Natural killer cell treated with Interleukin-12 subunit alpha and Interleukin-12 subunit beta and Interleukin-15 and Interleukin-18, amount 100 ng/mL, for 72 hours (primary cell): ENCODE measurements around the gene ZNF497. TPM values are rescaled to one million over a fixed set of nuclear protein-coding genes. Genes with fewer than 3 reads are reported as not detected.
A peak's percentile ranks its signal among the peaks of the same experiment; 100 is the strongest.

Experiments used
- ATAC-seq, 2 donors: fragments of 150-1000 bp; cut with Tn5 transposase in 1 of 2; sonication (Bioruptor Pico), chemical (Tn5 transposase) in 1 of 2; 2 replicates each; pipeline ENCODE4 v1.10.0; 2021
- DNase-seq: peaks from one replicate; pipeline ENCODE4 v3.0.0; 2022; ENCODE audit warnings: low spot score
- H3K27ac Mint-ChIP-seq, 2 donors: 1 replicate in 1 of 2; 2 replicates in 1 of 2; pipeline ENCODE4 v1.8.0; 2022; ENCODE audit warnings: mixed read lengths in 2 of 2, mild to moderate bottlenecking in 1 of 2, moderate library complexity in 1 of 2
- H3K27me3 Mint-ChIP-seq, 2 donors: 1 replicate in 1 of 2; 2 replicates in 1 of 2; pipeline ENCODE4 v1.8.0; 2022; ENCODE audit warnings: mixed read lengths in 2 of 2
- H3K36me3 Mint-ChIP-seq: one replicate; pipeline ENCODE4 v1.8.0; 2022; ENCODE audit warnings: mixed read lengths
- H3K4me1 Mint-ChIP-seq, 2 donors: 1 replicate in 1 of 2; 2 replicates in 1 of 2; pipeline ENCODE4 v1.8.0; 2022; ENCODE audit warnings: low read depth in 2 of 2, mixed read lengths in 2 of 2, mild to moderate bottlenecking in 1 of 2
- H3K4me3 Mint-ChIP-seq: one replicate; pipeline ENCODE4 v1.8.0; 2022; ENCODE audit warnings: mixed read lengths
- H3K9me3 Mint-ChIP-seq: 2 replicates; pipeline ENCODE4 v1.8.0; 2022; ENCODE audit warnings: mixed read lengths
- total RNA-seq, 2 donors: library from RNA; stranded (reverse); gene quantifications; one replicate each; pipeline ENCODE4 v1.2.3, GENCODE V29; 2022

ZNF497 gene
- total RNA-seq, 2 donors from 2014 or later, result 0.52 to 1.4 TPM

DNA sequence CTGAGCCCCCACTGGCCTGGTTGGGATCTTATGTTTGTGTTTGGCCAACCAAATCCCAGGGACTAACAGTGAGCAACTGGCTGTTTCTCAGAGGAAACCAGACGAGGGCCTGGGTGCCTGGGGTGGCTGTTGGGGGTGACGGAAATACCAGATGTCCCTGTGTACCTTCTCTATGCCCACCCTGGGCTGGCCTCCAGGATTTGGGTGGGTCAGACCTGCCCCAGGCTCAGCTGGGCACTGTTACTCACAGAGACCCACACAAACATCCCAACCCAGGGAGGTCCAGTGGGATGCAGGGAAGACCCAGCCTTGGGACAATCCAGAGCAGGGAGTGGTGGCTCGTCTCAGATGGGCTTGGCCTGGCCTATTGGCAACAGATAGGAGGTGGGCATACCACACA is 26.9 kb downstream of the ZNF497 start:
- Mint-ChIP-seq H3K27me3 (no peaks in the 10 kb centered on the region), H3K27ac (no peak overlapping the region), H3K4me3 (no peak overlapping the region), H3K36me3 (peaks cover 7% of the 10 kb centered on the region), H3K4me1 (peaks cover 10 to 11% of the 10 kb centered on the region in 2 donors), H3K9me3 (no peaks in the 10 kb centered on the region)
- DNase-seq (no peak), ATAC-seq (no peak)

DNA sequence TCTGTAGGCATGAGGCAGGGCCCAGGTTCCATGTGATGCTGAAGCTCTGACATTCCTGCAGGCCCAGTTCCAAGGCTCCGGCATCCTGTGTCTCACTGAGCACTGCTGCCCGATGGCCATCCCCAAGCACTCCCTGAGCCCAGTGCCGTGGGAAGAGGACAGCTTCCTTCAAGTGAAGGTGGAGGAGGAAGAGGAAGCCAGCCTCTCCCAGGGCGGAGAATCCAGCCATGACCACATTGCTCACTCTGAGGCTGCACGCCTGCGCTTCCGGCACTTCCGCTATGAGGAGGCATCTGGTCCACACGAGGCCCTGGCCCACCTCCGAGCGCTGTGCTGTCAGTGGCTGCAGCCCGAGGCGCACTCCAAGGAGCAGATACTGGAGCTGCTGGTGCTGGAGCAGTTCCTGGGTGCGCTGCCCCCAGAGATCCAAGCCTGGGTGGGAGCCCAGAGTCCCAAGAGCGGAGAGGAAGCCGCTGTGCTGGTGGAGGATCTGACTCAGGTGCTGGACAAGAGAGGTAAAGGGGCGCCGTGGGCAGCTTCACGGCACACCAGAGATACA is 27.8 kb downstream of the ZNF497 start:
- no peak overlapping the region for H3K4me3 Mint-ChIP-seq
- peaks cover 3% of the 10 kb centered on the region for H3K36me3 Mint-ChIP-seq
- peaks cover 6 to 8% of the 10 kb centered on the region in 2 donors for H3K4me1 Mint-ChIP-seq
- ATAC-seq (no peak), DNase-seq (no peak)
- no peak overlapping the region for H3K27ac Mint-ChIP-seq
- H3K27me3 Mint-ChIP-seq, result no peaks in the 10 kb centered on the region
- no peaks in the 10 kb centered on the region for H3K9me3 Mint-ChIP-seq

DNA sequence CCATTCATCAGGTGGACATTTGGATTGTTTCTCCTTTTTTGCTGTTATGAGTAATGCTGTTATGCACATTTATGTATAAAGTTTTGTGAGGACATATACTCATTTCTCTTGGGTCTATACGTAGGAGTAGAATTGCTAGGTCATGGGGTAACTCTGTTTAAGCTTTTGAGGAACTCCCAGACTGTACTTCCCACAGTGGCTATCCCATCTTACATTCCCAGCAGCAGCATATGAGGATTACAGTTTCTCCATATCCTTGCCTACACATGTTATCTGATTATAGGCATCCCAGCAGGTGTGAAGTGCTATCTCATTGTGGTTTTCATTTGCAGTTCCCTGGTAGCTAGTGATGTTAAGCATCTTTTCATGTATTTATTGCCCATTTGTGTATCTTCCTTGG is 29.9 kb downstream of the ZNF497 start:
- Mint-ChIP-seq H3K36me3 (no peaks in the 10 kb centered on the region), H3K27me3 (no peaks in the 10 kb centered on the region), H3K4me1 (peaks cover 5 to 6% of the 10 kb centered on the region in 2 donors), H3K4me3 (no peak overlapping the region), H3K27ac (no peak overlapping the region), H3K9me3 (no peaks in the 10 kb centered on the region)
- ATAC-seq (no peak), DNase-seq (no peak)

DNA sequence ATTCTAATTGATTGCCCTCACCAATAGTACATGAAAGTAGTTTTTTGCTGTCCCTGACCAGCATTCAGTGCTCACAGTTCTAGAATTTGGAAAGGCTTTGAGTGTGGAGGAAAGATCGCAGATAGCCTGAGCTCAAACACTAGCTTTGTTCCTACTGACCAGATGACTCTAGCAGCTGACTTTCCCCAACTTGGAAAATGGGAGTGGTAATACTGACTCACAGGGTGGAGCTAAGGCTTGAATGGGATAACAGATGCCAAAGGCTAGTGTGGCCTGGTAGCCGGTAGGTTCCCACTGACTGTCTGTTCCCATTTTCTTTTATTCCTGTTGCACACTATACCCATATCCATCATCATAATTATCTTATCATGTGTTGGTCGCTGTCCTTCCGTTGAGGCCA is 32.1 kb downstream of the ZNF497 start:
- DNase-seq (no peak), ATAC-seq (no peak)
- Mint-ChIP-seq H3K9me3 (no peaks in the 10 kb centered on the region), H3K27me3 (no peaks in the 10 kb centered on the region), H3K4me3 (no peak overlapping the region), H3K36me3 (no peaks in the 10 kb centered on the region), H3K4me1 (peaks cover 5 to 6% of the 10 kb centered on the region in 2 donors), H3K27ac (no peak overlapping the region)

DNA sequence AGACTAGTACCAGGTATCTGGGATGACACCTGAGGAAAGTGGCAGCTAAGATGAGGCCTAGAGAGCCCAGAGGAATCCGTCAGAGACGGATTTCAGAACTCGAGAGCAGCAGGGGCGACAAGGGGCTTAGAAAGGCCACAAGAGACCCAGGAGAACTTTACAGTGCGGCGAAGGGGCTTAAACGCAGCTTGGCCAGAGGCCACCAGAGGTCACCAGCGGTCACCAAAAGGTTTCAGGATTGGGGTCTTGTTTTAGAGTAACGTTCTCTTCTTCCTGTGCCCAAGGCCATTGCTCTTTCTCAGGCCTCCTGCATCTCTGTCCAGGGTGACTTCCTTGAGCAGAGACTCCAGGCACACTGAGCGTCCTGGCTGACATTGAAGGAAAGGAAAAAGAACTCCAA is 33.6 kb downstream of the ZNF497 start:
- Mint-ChIP-seq H3K27ac (no peak overlapping the region), H3K4me1 (peaks cover 4 to 5% of the 10 kb centered on the region in 2 donors), H3K9me3 (no peaks in the 10 kb centered on the region), H3K4me3 (no peak overlapping the region), H3K36me3 (no peaks in the 10 kb centered on the region), H3K27me3 (no peaks in the 10 kb centered on the region)
- ATAC-seq (no peak), DNase-seq (no peak)

DNA sequence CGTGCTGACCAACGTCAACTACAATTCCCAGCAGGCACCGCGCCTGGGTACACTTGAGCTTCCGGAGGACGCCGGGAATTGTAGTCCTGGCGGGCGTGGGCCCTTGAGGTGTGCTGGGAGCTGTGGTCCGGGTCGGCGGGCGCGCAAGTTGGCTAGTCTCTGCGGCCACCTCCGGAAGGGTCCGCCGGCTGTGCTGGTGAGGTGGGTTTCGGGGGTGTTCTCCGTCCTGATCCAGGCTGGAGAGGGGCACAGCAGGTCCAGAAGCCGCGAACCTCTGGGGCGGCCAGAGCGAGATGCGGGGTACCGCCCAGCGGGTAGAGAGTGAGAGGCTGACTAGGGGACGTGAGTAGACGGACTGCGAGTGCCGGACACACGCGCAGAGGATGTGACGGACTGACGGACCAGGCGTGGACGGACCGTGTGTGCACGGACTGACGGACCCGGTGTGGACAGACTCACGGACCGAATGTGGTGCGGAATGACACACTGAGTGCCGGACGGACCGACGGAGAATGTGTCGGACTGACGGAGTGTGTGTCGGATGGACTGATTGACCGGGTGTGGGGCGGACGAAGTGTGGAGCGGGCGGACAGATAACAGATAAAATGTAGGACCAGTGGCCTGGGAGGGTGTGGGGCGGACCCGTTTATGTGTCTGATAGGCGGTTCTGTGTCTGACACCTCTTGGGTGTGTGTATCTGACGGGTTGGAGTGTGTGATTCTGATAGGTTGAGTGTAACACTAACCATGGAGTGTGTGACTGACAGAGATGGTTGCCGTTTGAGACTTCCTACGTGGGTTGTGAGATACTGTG is 35.4 kb downstream of the ZNF497 start, which contains the start of gene ZSCAN22:
TSS of gene ZSCAN22 (plus strand) at position 81 of the 813 bp plus-strand sequence. CDS start 7,809 bp downstream, outside the sequence.
- Mint-ChIP-seq H3K27me3 (no peaks in the 10 kb centered on the region), H3K27ac (no peak within 1 kb of the TSS), H3K36me3 (peaks cover 4% of the 10 kb centered on the region), H3K4me1 (peaks cover 4 to 5% of the 10 kb centered on the region in 2 donors), H3K9me3 (no peaks in the 10 kb centered on the region), H3K4me3 (no peak within 1 kb of the TSS)
- ATAC-seq (peak; percentile 95 to 96), DNase-seq (peak; percentile 94)

DNA sequence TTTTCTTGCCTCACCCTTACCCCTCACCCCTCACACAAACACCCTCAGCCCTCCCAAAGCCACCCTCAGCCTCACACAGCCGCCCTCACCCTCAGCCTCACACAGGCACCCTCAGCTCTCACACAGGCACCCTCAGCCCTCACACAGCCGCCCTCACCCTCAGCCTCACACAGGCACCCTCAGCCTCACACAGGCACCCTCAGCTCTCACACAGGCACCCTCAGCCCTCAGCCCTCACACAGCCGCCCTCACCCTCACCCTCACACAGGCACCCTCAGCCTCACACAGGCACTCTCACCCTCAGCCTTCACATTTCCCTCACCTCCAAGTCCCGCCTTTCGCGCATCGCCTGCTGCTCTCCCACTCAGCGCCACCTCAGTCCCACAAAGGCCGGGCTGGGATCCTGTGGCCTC is 36.0 kb downstream of the ZNF497 start:
- ATAC-seq (peak in 1 of 2 donors; percentile 53), DNase-seq (no peak)
- Mint-ChIP-seq H3K4me3 (no peak overlapping the region), H3K36me3 (peaks cover 4% of the 10 kb centered on the region), H3K27me3 (no peaks in the 10 kb centered on the region), H3K27ac (no peak overlapping the region), H3K4me1 (peaks cover 4 to 5% of the 10 kb centered on the region in 2 donors), H3K9me3 (no peaks in the 10 kb centered on the region)

DNA sequence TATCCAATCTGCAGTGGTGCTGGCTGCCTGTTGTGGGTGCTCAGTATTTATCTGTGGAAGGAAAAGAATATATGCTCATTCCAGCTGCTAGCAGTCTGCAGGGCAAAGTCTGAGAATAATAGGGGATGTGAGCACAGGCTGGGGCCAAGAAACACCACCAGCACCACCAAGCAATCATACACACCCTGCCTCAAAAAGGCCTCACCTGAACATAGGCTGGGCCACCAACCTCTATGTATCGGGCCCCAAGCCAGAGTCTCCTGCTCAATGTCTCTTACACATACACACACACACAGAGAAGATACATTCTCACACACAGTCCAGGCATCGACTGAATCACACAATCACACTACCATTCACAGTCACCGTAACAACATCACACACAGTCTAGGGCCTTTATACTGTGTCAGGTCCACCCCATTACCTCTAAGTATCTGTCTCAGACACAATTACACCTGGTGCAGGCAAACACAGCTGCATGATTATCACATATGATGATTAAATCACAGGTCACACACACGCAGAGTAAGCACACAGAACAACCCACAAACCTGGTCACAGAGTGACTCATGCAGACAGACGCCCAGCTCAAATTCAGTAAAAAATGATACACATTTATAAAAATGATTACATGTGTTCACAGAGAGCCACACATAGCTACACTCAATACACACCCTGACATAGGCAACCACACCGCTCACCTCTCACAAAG is 37.1 kb downstream of the ZNF497 start:
- no peak for DNase-seq
- Mint-ChIP-seq H3K27me3 (no peaks in the 10 kb centered on the region), H3K9me3 (no peaks in the 10 kb centered on the region), H3K36me3 (peaks cover 4% of the 10 kb centered on the region), H3K27ac (no peak overlapping the region), H3K4me1 (no peaks in the 10 kb centered on the region), H3K4me3 (no peak overlapping the region)
- ATAC-seq, result no peak

DNA sequence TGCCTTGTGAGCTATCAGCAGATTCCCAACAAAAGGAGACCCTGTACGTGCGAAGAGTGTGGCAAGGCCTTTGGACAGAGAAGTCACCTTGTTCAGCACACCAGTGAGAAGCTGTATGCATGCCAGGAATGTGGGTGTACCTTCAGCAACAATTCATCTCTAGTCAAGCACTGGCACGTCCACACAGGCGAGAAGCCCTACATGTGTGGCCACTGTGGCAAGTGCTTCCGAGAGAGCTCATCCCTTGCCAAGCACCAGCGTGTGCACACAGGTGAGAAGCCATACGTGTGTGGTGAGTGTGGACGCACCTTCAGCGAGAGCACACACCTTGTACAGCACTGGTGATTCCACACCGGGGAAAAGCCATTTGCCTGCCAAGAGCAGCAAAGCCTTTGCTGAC is 43.3 kb downstream of the ZNF497 start:
- Mint-ChIP-seq H3K9me3 (no peaks in the 10 kb centered on the region), H3K4me1 (peaks cover 0 to 4% of the 10 kb centered on the region in 2 donors), H3K27me3 (no peaks in the 10 kb centered on the region), H3K27ac (no peak overlapping the region), H3K4me3 (no peak overlapping the region), H3K36me3 (peaks cover 12% of the 10 kb centered on the region)
- DNase-seq, result no peak
- peak in 1 of 2 donors; percentile 25 for ATAC-seq

DNA sequence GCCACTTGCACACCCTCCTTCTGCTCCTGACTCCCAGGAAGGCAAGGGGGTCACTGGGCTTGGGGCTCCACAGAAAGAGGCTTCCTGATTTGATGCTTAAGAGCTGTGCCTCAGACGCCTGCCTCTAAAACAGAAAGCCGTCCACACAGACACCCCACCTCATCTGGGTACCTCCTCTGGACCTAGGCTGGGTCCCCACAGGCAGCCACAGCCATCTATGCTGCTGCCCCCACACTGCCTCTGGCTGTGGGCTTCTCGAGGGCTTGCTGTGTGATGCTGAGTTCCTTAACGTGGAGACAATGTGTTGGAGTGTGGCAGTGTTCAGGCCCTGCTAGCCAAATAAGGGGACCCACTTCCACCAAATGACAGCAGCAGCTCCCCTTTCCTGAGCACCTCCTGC is 44.3 kb downstream of the ZNF497 start:
- Mint-ChIP-seq H3K27ac (no peak overlapping the region), H3K4me3 (no peak overlapping the region), H3K9me3 (no peaks in the 10 kb centered on the region), H3K27me3 (no peaks in the 10 kb centered on the region), H3K4me1 (peaks cover 0 to 4% of the 10 kb centered on the region in 2 donors), H3K36me3 (peaks cover 18% of the 10 kb centered on the region)
- ATAC-seq (peak in 1 of 2 donors; percentile 63), DNase-seq (no peak)

DNA sequence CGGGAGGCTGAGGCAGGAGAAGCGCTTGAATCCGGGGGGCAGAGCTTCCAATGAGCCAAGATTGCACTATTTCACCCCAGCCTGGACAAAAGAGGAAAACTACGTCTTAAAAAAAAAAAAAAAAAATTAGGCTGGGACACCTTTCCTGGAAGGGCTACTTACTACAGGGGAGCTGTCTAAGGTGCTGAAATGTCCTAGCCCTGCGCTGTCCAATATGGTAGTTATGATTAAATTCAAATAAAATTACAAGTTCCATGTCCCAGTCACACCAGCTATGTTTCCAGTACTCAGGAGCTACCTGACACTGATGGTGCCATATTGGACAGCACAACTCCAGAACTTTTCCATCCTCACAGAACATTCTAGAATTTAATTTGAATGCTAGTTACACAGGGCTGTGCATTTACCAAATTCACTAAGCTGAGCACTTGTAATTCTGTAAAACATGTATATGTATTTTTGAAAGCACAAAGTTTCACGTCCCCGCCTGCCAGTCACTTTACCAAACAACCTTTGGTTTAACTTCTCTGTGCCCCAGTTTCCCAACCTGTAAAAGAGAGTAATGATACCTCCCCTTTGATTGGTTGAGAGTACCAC is 45.0 kb downstream of the ZNF497 start:
- peaks cover 19% of the 10 kb centered on the region for H3K36me3 Mint-ChIP-seq
- H3K4me1 Mint-ChIP-seq, result peaks cover 0 to 4% of the 10 kb centered on the region in 2 donors
- no peak overlapping the region for H3K4me3 Mint-ChIP-seq
- ATAC-seq, result no peak
- DNase-seq, result no peak
- H3K9me3 Mint-ChIP-seq, result no peaks in the 10 kb centered on the region
- no peak overlapping the region for H3K27ac Mint-ChIP-seq
- H3K27me3 Mint-ChIP-seq, result no peaks in the 10 kb centered on the region

DNA sequence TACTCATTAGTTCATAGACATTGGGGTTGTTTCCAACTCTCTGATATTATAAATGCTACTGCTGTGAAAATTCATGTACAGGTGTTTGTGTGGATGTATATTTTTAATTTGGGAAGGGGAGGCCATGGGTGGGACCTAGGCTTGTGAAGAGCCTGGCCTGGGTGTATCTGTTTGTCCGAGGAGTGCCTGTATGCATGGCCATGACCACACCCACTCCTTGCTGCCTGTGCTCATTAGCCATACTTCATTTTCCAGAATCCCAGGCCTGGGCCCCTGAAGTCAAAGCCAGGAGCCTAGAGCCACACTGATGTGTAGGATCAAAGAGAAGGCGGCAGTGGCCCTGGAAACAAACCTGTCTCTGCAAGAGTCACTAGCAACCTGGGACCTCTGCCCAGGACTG is 47.0 kb downstream of the ZNF497 start:
- Mint-ChIP-seq H3K9me3 (no peaks in the 10 kb centered on the region), H3K4me1 (peaks cover 4 to 9% of the 10 kb centered on the region in 2 donors), H3K27ac (no peak overlapping the region), H3K36me3 (peaks cover 34% of the 10 kb centered on the region), H3K4me3 (no peak overlapping the region), H3K27me3 (no peaks in the 10 kb centered on the region)
- ATAC-seq (no peak), DNase-seq (no peak)

DNA sequence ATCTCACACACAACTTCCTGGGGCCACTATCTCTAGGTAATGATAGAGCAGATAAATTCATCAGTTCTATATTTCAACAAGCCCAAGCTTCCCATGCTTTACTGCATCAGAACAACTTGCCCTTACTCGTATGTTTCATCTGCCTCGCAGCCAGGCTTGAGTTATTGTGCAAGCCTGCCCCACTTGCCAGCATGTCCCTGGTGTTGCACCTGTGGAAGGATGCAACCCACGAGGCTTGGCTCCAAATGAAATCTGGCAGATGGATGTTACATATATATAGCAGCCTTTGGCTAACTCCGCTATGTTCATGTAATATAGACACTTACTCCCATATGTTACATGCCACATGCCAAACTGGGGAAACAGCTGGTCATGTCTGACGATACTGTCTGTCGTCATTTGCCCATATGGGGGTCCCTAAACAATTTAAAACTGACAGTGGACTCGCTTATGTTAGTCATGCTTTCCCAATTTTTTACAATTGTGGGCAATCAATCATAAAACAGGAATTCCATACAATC is 51.1 kb downstream of the ZNF497 start:
- Mint-ChIP-seq H3K36me3 (peaks cover 66% of the 10 kb centered on the region), H3K27ac (no peak overlapping the region)

More for the DNA sequence above, 51.1 kb downstream of the ZNF497 start:
- Mint-ChIP-seq H3K9me3 (no peaks in the 10 kb centered on the region), H3K4me1 (peaks cover 13 to 34% of the 10 kb centered on the region in 2 donors), H3K27me3 (no peaks in the 10 kb centered on the region), H3K4me3 (no peak overlapping the region)
- DNase-seq, result no peak
- ATAC-seq, result no peak
